Activated CD4-positive, CD25-positive, alpha-beta regulatory T cell treated with anti-CD3 and anti-CD28 coated beads, Interleukin-2, amount 50 U/mL, for 16 hours (primary cell): Measurements from ENCODE around the gene CMTM6.
A peak's percentile ranks its signal among the peaks of the same experiment; 100 is the strongest.
"Not testable (repeated sequence)": the region's sequence is repeated elsewhere in the genome, so short reads cannot be mapped to it uniquely, and the experiment has no call there.

Source experiments
- DNase-seq: peaks from one replicate; pipeline ENCODE4 v3.0.0-alpha.2; 2020; ENCODE audit warnings: low read depth, low spot score

The CMTM6 gene

GRCh38 chr3:32466808-32467207, 35.8 kb downstream of the CMTM6 start:
- DNase-seq, result not testable (repeated sequence)

- DNase-seq, result not testable (repeated sequence)
Observed at GRCh38 chr3:32464726-32465125, 37.9 kb downstream of the CMTM6 start.

GRCh38 chr3:32463415-32463814, 39.2 kb downstream of the CMTM6 start:
- not testable (repeated sequence) for DNase-seq

GRCh38 chr3:32462191-32462986, 40.3 kb downstream of the CMTM6 start:
- not testable (repeated sequence) for DNase-seq

- not testable (repeated sequence) for DNase-seq
Observed at GRCh38 chr3:32460817-32461496, 41.7 kb downstream of the CMTM6 start.

- peak; percentile 54 for DNase-seq
Observed at GRCh38 chr3:32460031-32460749, 42.5 kb downstream of the CMTM6 start.

GRCh38 chr3:32459450-32459849, 43.2 kb downstream of the CMTM6 start:
- no peak for DNase-seq

- DNase-seq, result no peak
Observed at GRCh38 chr3:32457971-32458471, 44.6 kb downstream of the CMTM6 start.

- DNase-seq, result no peak
Observed at GRCh38 chr3:32456429-32457130, 46.1 kb downstream of the CMTM6 start.

- no peak for DNase-seq
Observed at GRCh38 chr3:32455609-32456428, 46.8 kb downstream of the CMTM6 start.

- no peak for DNase-seq
Observed at GRCh38 chr3:32454731-32455608, 47.7 kb downstream of the CMTM6 start.

GRCh38 chr3:32454111-32454510, 48.5 kb downstream of the CMTM6 start:
- DNase-seq, result no peak

GRCh38 chr3:32453346-32453745, 49.3 kb downstream of the CMTM6 start:
- DNase-seq, result no peak

GRCh38 chr3:32452009-32452408, 50.6 kb downstream of the CMTM6 start:
- no peak for DNase-seq

GRCh38 chr3:32450992-32451659, 51.5 kb downstream of the CMTM6 start:
- no peak for DNase-seq

- DNase-seq, result no peak
Observed at GRCh38 chr3:32450426-32450825, 52.2 kb downstream of the CMTM6 start.

GRCh38 chr3:32449691-32450090, 53.0 kb downstream of the CMTM6 start:
- no peak for DNase-seq

GRCh38 chr3:32448686-32449474, 53.8 kb downstream of the CMTM6 start:
- no peak for DNase-seq
